Heart right ventricle (tissue), 16 donors: ENCODE results near the gene HERPUD1. TPM values are rescaled to one million over a fixed set of nuclear protein-coding genes. Genes with fewer than 3 reads are reported as not detected.

Source experiments
- ATAC-seq, 8 donors: fragments of 200-7000 bp; cut with Tn5 transposase; one replicate each; pipeline ENCODE4 v1.9.1; 2020; ENCODE audit warnings: mild to moderate bottlenecking in 8 of 8, moderate library complexity in 8 of 8, moderate number of reproducible peaks in 1 of 8
- DNase-seq, 2 donors: peaks; one replicate each; pipeline ENCODE4 v3.0.0-alpha.2; 2020
- H3K27ac ChIP-seq, 10 donors: fragments of 200-600 bp; sonication (generic) in 2 of 10; one replicate each; pipeline versions ENCODE4 v1.5.0 to v1.8.0; 2020 to 2022; ENCODE audit warnings: mild to moderate bottlenecking in 3 of 10
- H3K27me3 ChIP-seq, 7 donors: fragments of 200-600 bp; one replicate each; pipeline ENCODE4 v1.8.0; 2021 to 2022; ENCODE audit warnings: mild to moderate bottlenecking in 2 of 7
- H3K36me3 ChIP-seq, 9 donors: fragments of 200-600 bp; sonication (generic) in 1 of 9; one replicate each; pipeline versions ENCODE4 v1.5.0 to v1.8.0; 2020 to 2022; ENCODE audit warnings: mild to moderate bottlenecking in 2 of 9
- H3K4me1 ChIP-seq, 9 donors: fragments of 200-600 bp; sonication (generic) in 1 of 9; one replicate each; pipeline versions ENCODE4 v1.5.0 to v1.8.0; 2020 to 2022; ENCODE audit warnings: mild to moderate bottlenecking in 4 of 9
- H3K4me3 ChIP-seq, 10 donors: fragments of 200-600 bp; sonication (generic) in 2 of 10; one replicate each; pipeline versions ENCODE4 v1.5.0 to v1.8.0; 2020 to 2022; ENCODE audit warnings: mild to moderate bottlenecking in 7 of 10, moderate library complexity in 2 of 10
- H3K9me3 ChIP-seq, 11 donors: fragments of 200-600 bp in 10 of 11; sonication (generic) in 2 of 11; one replicate each; pipeline versions ENCODE4 v1.5.0 to v1.8.0; 2013 to 2022; ENCODE audit warnings: mild to moderate bottlenecking in 2 of 11, control low read depth in 1 of 11, moderate library complexity in 1 of 11
- WGBS, 2 donors: extraction: QIAGEN DNeasy Blood & Tissue Kit; methylation state at CpG; one replicate each; pipeline ENCODE4 v1.1.7; 2013; ENCODE audit warnings: inconsistent platforms in 1 of 2; 5-methylcytosine and 5-hydroxymethylcytosine counted together
- intact Hi-C, 10 donors: fragments of 100-400 bp; cut with DNase I; formaldehyde crosslinking; loops; one replicate each; pipeline versions ENCODE4 v1.11.1 to v1.14.2; 2022
- polyA plus RNA-seq, 2 donors: library from polyadenylated mRNA; stranded (reverse); fragments of 200-250 nt; gene quantifications; one replicate each; pipeline ENCODE4 v1.2.3, GENCODE V29; 2013
- total RNA-seq, 10 donors: library from RNA; stranded (reverse); fragmentation: NEBNext Ultra II Directional in 3 of 10; extraction: Animal tissue kit (Norgen Biotek cat#: 25700) in 3 of 10; gene quantifications; one replicate each; pipeline versions ENCODE4 v1.2.1 to v1.2.4, GENCODE V29; 2021 to 2023
- TF ChIP-seq, protein P1 (sequence below), 9 donors: fragments of 200-600 bp; sonication (generic) in 2 of 9; IDR thresholded peaks; one replicate each; pipeline versions ENCODE4 v1.5.0 to v1.8.0; 2021 to 2022; ENCODE audit warnings: antibody characterized with exemption in 9 of 9, mild to moderate bottlenecking in 5 of 9, moderate library complexity in 1 of 9
- donor health status: Arrhythmogenic right ventricular cardiomyopathy.
- donor health status: ischemic (EF 13 %, LVEDD 7.1; RV severe dilation, severe dysfunction).
- donor health status: healthy with polysubstance abuse.
- donor health status: DM: no; HTN: yes; CAD: no.
- donor health status: DM: no; HTN: no; CAD: no.
- donor health status: ischemic (EF 25% LVEDD 6.9; RV normal size, moderate dysfunction).
- donor health status: ischemic (EF 25% LVEDD 5.7; RV mildly dilated, moderate dysfunction).
- donor health status: healthy.
- donor health status: DM: yes; HTN: yes; CAD: no.
- donor health status: Ischemic cardiomyopathy.
- donor health status: ischemic (EF 35%, LVEDD 5.7; RV mildly dilated, moderate dysfunction).
- donor health status: nonischemic (EF 11% LVEDD 7.7; RV severe dilation, severe dysfunction).
- donor health status: DM: yes; HTN: yes; CAD: no.
- donor health status: PGD.
- donor health status: ischemic (EF 29% LVEDD 5.4; RV normal size, mild dysfunction).
- donor health status: nonischemic (EF 23%, LVEDD 6.1; RV moderate dilation, normal function).

The HERPUD1 gene
- total and polyA plus RNA-seq, 12 donors = 29.6 to 175 (median 128) TPM

DNA sequence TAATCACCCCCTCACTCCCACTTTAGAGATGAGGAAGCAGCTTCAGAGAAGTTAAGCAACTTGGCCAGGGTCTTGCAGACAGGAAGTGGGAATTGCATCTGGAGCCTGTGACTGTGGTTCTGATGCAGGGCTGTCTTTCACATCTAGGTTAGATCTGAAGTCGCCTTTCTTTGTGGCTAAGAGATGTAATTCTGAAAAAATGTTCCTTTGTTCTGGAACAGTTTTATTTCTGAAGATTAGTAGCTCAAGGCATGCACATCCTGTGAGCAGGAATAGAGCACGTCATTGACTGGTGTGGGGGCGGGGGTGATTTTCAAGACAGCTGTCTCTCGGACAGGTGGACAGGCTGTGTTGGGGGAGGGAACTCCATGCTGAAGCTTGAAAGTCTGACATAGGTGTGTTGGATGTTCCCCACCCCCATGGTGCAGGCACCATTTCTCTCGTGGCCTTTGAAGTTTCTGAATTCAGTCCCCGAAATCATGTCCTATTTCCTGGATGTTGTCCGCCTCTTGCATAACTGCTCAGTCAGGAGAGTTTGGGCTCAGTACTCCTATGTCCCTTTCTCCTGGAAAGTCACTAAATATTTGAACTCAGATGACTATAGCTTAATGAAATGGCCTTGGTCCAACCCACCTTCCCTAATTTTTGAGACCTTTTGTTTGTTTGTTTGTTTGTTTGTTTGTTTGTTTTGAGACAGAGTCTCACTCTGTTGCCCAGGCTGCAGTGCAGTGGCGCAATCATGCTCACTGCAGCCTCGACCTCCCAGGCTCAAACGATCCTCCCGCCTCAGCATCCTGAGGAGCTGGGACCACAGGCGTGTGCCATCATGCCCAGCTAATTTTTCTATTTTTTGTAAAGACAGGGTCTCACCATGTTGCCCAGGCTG, 21.0 kb upstream of the HERPUD1 start:
- ATAC-seq = peak in 7 of 8 donors; percentile 34 to 74 (median 63)
- H3K9me3 ChIP-seq = peaks cover 0 to 6% (median 0%) of the 10 kb centered on the region in 11 donors
- H3K27me3 ChIP-seq = no peaks in the 10 kb centered on the region
- no peaks in the 10 kb centered on the region for H3K36me3 ChIP-seq
- peak in 1 of 2 donors; percentile 29 for DNase-seq
- H3K4me1 ChIP-seq = peaks cover 4 to 62% (median 33%) of the 10 kb centered on the region in 9 donors
- TF ChIP-seq, protein P1, sequence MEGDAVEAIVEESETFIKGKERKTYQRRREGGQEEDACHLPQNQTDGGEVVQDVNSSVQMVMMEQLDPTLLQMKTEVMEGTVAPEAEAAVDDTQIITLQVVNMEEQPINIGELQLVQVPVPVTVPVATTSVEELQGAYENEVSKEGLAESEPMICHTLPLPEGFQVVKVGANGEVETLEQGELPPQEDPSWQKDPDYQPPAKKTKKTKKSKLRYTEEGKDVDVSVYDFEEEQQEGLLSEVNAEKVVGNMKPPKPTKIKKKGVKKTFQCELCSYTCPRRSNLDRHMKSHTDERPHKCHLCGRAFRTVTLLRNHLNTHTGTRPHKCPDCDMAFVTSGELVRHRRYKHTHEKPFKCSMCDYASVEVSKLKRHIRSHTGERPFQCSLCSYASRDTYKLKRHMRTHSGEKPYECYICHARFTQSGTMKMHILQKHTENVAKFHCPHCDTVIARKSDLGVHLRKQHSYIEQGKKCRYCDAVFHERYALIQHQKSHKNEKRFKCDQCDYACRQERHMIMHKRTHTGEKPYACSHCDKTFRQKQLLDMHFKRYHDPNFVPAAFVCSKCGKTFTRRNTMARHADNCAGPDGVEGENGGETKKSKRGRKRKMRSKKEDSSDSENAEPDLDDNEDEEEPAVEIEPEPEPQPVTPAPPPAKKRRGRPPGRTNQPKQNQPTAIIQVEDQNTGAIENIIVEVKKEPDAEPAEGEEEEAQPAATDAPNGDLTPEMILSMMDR (IDR thresholded peaks at IDR 0.05) = no peak
- no peak overlapping the region for H3K4me3 ChIP-seq
- intact Hi-C loops = no loop called here
- peak overlapping the region in 8 of 10 donors; percentile 27 to 85 (median 61) for H3K27ac ChIP-seq
- WGBS, 2 donors = 72 to 76% methylated on average over 12 of the region's 12 CpGs

DNA sequence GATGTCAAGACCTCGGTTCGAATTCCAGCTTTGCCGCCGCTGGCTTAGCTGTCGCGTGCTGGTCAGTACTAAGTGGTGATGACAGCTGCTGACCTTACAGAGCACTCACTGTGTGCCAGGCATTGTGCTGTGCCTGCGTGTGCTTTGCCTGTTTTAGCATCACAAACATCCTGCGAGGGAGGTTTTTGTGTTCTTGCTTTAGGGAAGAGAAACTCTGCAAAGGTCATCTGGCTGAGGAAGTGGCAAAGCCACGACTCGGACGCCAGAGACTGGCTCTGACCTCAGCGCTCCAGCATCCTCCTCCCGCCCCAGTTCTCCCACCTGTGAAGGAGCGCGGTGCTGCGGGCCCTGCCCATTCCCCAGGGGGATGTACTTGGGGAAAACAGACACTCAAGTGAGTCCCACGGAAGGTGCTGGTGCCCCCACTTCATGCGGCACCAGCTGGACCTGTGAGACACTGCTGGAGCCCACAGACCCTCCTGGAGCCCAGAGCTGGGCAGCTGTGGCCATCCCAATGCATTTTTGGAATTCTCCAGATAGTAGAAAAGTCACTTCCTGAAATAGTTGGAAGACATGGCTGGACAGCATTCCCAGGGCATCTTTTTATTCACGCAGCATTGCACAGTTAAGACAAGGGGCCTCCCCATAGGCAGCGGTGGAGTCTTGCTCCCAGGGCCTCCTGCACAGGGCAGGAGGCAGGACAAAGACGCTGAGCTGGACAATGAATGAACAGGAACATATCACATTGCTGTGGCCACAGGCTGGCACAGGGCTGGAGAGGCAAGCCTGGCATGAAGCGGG, 20.0 kb upstream of the HERPUD1 start:
- Histone ChIP-seq H3K4me1 (peaks cover 5 to 73% (median 44%) of the 10 kb centered on the region in 9 donors), H3K9me3 (peaks cover 0 to 6% (median 0%) of the 10 kb centered on the region in 11 donors), H3K36me3 (no peaks in the 10 kb centered on the region), H3K27me3 (no peaks in the 10 kb centered on the region), H3K27ac (peak overlapping the region in 8 of 10 donors; percentile 27 to 85 (median 58)), H3K4me3 (no peak overlapping the region)
- TF ChIP-seq, protein P1 (IDR thresholded peaks at IDR 0.05) = no peak
- intact Hi-C loops = no loop called here
- DNase-seq = peak; percentile 31 to 41
- ATAC-seq = peak; percentile 59 to 82 (median 68)
- WGBS, 2 donors = 46 to 48% methylated on average over 22 of the region's 22 CpGs

DNA sequence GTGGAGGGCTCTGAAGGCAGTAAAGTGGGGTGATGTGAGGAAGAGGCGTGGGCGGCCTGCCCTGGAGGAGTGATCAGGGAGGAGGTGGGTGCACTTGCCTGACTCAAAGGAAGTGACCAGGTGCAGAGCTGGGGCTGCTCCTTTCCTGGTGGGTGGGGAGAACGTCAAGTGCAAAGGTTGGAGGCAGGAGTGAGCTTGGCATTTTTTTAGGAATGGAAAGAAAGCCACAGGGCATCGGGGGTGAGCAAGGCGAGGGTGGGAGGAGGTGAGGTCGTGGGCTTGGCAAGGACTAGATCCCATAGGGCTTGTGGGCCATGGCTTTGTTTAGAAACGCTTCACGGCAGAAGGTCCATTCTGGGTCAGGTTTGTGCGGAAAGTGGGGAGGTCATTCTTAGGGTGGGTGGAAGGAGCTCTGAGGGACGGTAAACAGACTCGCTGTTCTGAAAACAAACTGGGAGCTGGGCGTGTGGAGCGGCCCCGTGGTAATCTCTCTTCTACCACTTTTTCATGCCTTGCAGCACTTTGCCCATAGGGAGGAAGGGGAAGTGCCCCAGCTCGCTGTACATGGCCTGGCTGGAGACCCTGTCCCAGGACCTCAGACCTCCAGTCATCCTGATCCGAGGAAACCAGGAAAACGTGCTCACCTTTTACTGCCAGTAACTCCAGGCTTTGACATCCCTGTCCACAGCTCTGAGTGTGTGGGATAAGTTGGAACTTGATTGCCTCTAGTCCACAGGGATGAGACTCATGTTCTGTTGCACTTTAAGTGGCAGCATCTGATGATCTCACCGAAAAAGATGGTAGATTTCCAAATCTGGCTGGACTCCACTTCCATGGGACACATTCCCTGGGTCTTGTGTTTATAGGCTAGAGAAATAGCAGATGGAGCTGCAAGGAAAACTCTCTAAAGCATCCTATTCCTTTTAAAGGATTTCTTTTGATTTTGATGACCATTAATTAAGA, 18.9 kb upstream of the HERPUD1 start:
- TF ChIP-seq, protein P1 (IDR thresholded peaks at IDR 0.05) = no peak
- ATAC-seq (no peak), DNase-seq (no peak)
- intact Hi-C loops = no loop called here
- H3K9me3 ChIP-seq = no peaks in the 10 kb centered on the region
- WGBS, 2 donors = 81 to 85% methylated on average over 18 of the region's 18 CpGs
- H3K36me3 ChIP-seq = no peaks in the 10 kb centered on the region
- peak overlapping the region in 1 of 10 donors; percentile 85 for H3K27ac ChIP-seq
- H3K4me1 ChIP-seq = peaks cover 5 to 83% (median 54%) of the 10 kb centered on the region in 9 donors
- H3K4me3 ChIP-seq = no peak overlapping the region
- H3K27me3 ChIP-seq = no peaks in the 10 kb centered on the region
